Kidney (tissue), 14 donors: ENCODE data around the gene FARP1. TPM values are rescaled to one million over a fixed set of nuclear protein-coding genes. Genes with fewer than 3 reads are reported as not detected.

Source experiments
- DNase-seq, 5 donors: peaks; one replicate each; pipeline ENCODE4 v3.0.0-alpha.2; 2013 to 2020
- FAIRE-seq: peaks from 2 replicates; lab custom pipeline; 2012; peaks lifted over from hg19 to GRCh38; lab: Jason Lieb, UNC
- H3K27ac ChIP-seq, 2 donors: one replicate each; pipeline ENCODE4 v1.7.0; 2013; ENCODE audit warnings: low read depth in 2 of 2, low read length in 2 of 2, inconsistent platforms in 1 of 2
- H3K27me3 ChIP-seq: one replicate; pipeline ENCODE4 v1.7.1; 2013; ENCODE audit warnings: low read length, inconsistent platforms; ENCODE audit not compliant: control insufficient read depth, insufficient read depth
- H3K36me3 ChIP-seq, 3 donors: one replicate each; pipeline versions ENCODE4 v1.7.0 to v1.7.1; 2013; ENCODE audit warnings: low read length in 3 of 3, control low read depth in 1 of 3, inconsistent platforms in 1 of 3; ENCODE audit not compliant: insufficient read depth in 3 of 3, control insufficient read depth in 2 of 3
- H3K4me1 ChIP-seq, 3 donors: one replicate each; pipeline versions ENCODE4 v1.7.0 to v1.7.1; 2013; ENCODE audit warnings: low read length in 3 of 3, inconsistent platforms in 1 of 3, low read depth in 1 of 3; ENCODE audit not compliant: control insufficient read depth in 2 of 3, insufficient read depth in 2 of 3
- H3K4me3 ChIP-seq, 3 donors: one replicate each; pipeline versions ENCODE4 v1.7.0 to v1.8.1; 2013; ENCODE audit warnings: low read length in 3 of 3, control low read depth in 1 of 3, inconsistent platforms in 1 of 3
- H3K9ac ChIP-seq, 3 donors: one replicate each; pipeline versions ENCODE4 v1.7.0 to v1.7.1; 2013; ENCODE audit warnings: low read length in 3 of 3, control low read depth in 1 of 3, inconsistent platforms in 1 of 3
- H3K9me3 ChIP-seq, 3 donors: one replicate each; pipeline versions ENCODE4 v1.7.0 to v1.7.1; 2013; ENCODE audit warnings: low read length in 3 of 3, control low read depth in 1 of 3, inconsistent platforms in 1 of 3; ENCODE audit not compliant: control insufficient read depth in 2 of 3, insufficient read depth in 1 of 3
- CTCF ChIP-seq: IDR thresholded peaks from 3 replicates; pipeline ENCODE4 v1.5.1; 2012; ENCODE audit warnings: mild to moderate bottlenecking, moderate library complexity, borderline replicate concordance; ENCODE audit not compliant: insufficient read depth; ENCODE audit errors: extremely low read depth
- intact Hi-C: fragments of 100-400 bp; cut with DNase I; formaldehyde crosslinking; loops from one replicate; pipeline ENCODE4 v1.11.1; 2022
- polyA plus RNA-seq: library from polyadenylated mRNA; stranded (reverse); fragments of 350-450 nt; fragmentation: Illumina TruSeq; extraction: RNeasy Lipid Tissue Mini Kit (QIAGEN cat#74804); gene quantifications from one replicate; pipeline ENCODE4 v1.2.3, GENCODE V29; 2014; ENCODE audit warnings: low read depth, low replicate concordance; ENCODE audit not compliant: insufficient read depth
- total RNA-seq: library from RNA; stranded (reverse); fragmentation: NEBNext Ultra II Directional; extraction: Animal tissue kit (Norgen Biotek cat#: 25700); gene quantifications from one replicate; pipeline ENCODE4 v1.2.1, GENCODE V29; 2021
- donor health status: control.
- donor health status: control.
- donor health status: control.
- donor health status: control.
- donor health status: control.
- donor health status: DM: yes; HTN: yes; CAD: no.
- donor health status: Normal renal cell carcinoma (clear cell type).

The FARP1 gene
- total and polyA plus RNA-seq, 2 donors from 2014 or later = 123 to 229 TPM

- FAIRE-seq (no peak), DNase-seq (no peak)
- no peak for TF ChIP-seq CTCF
- Histone ChIP-seq H3K27me3 (no peaks in the 10 kb centered on the region), H3K9me3 (no peaks in the 10 kb centered on the region), H3K27ac (peak overlapping the region; percentile 89 to 91), H3K36me3 (no peaks in the 10 kb centered on the region), H3K4me1 (peaks cover 6 to 47% (median 18%) of the 10 kb centered on the region in 3 donors), H3K9ac (peak overlapping the region in 2 of 3 donors; percentile 20 to 65), H3K4me3 (peak overlapping the region in 1 of 3 donors; percentile 28)
- intact Hi-C loops = no loop called here
Measured at GRCh38 chr13:98280176-98280510, 137.2 kb downstream of the FARP1 start.

GRCh38 chr13:98284679-98285078, 141.8 kb downstream of the FARP1 start:
- FAIRE-seq (no peak), DNase-seq (no peak)
- Histone ChIP-seq H3K9ac (no peak overlapping the region), H3K27ac (no peak overlapping the region), H3K4me3 (no peak overlapping the region), H3K4me1 (peaks cover 2 to 18% (median 7%) of the 10 kb centered on the region in 3 donors), H3K9me3 (no peaks in the 10 kb centered on the region), H3K27me3 (no peaks in the 10 kb centered on the region), H3K36me3 (no peaks in the 10 kb centered on the region)
- intact Hi-C loops = no loop called here
- no peak for TF ChIP-seq CTCF

- no peak for TF ChIP-seq CTCF
- DNase-seq (peak in 2 of 5 donors; percentile 78 to 83), FAIRE-seq (no peak)
- H3K27me3 ChIP-seq = no peaks in the 10 kb centered on the region
- intact Hi-C loops = no loop called here
- no peak overlapping the region for H3K27ac ChIP-seq
- no peak overlapping the region for H3K4me3 ChIP-seq
- no peak overlapping the region for H3K9ac ChIP-seq
- peaks cover 2 to 18% (median 5%) of the 10 kb centered on the region in 3 donors for H3K4me1 ChIP-seq
- H3K9me3 ChIP-seq = no peaks in the 10 kb centered on the region
- no peaks in the 10 kb centered on the region for H3K36me3 ChIP-seq
Measured at GRCh38 chr13:98285317-98285716, 142.4 kb downstream of the FARP1 start.
